Activated effector memory CD4-positive, alpha-beta T cell treated with anti-CD3 and anti-CD28 coated beads, Interleukin-2, amount 50 U/mL, for 16 hours (primary cell): ENCODE results near the gene DHRS12.

Experiments
- DNase-seq: peaks from one replicate; pipeline ENCODE4 v3.0.0-alpha.2; 2020

The DHRS12 gene

GRCh38 chr13:51747438-51748434 lies 56.2 kb downstream of the DHRS12 start:
- DNase-seq, result no peak

- DNase-seq, result no peak
These were observed 57.2 kb downstream of the DHRS12 start for GRCh38 chr13:51746802-51747201.

GRCh38 chr13:51745243-51745642 lies 58.7 kb downstream of the DHRS12 start:
- DNase-seq, result no peak

- no peak for DNase-seq
These were observed 61.4 kb downstream of the DHRS12 start for GRCh38 chr13:51742611-51743010.

- DNase-seq, result no peak
These were observed 61.9 kb downstream of the DHRS12 start for GRCh38 chr13:51742031-51742430.

- no peak for DNase-seq
These were observed 63.3 kb downstream of the DHRS12 start for GRCh38 chr13:51740698-51741097.

- no peak for DNase-seq
These were observed 64.8 kb downstream of the DHRS12 start for GRCh38 chr13:51739027-51739764.

GRCh38 chr13:51738226-51738905 lies 65.6 kb downstream of the DHRS12 start:
- DNase-seq, result no peak

GRCh38 chr13:51737609-51738008 lies 66.4 kb downstream of the DHRS12 start:
- no peak for DNase-seq

- no peak for DNase-seq
These were observed 69.2 kb downstream of the DHRS12 start for GRCh38 chr13:51734786-51735185.

GRCh38 chr13:51733374-51734298 lies 70.3 kb downstream of the DHRS12 start:
- DNase-seq, result no peak

- no peak for DNase-seq
These were observed 72.2 kb downstream of the DHRS12 start for GRCh38 chr13:51731759-51732158.

GRCh38 chr13:51730927-51731326 lies 73.0 kb downstream of the DHRS12 start:
- no peak for DNase-seq

- DNase-seq, result peak; percentile 71
These were observed 74.0 kb downstream of the DHRS12 start for GRCh38 chr13:51729866-51730553.

- no peak for DNase-seq
These were observed 75.0 kb downstream of the DHRS12 start for GRCh38 chr13:51728972-51729371.

- no peak for DNase-seq
These were observed 75.7 kb downstream of the DHRS12 start for GRCh38 chr13:51728275-51728673.

- DNase-seq, result no peak
These were observed 76.2 kb downstream of the DHRS12 start for GRCh38 chr13:51727634-51728274.

GRCh38 chr13:51726446-51727193 lies 77.3 kb downstream of the DHRS12 start:
- no peak for DNase-seq

GRCh38 chr13:51724721-51725120 lies 79.2 kb downstream of the DHRS12 start:
- DNase-seq, result no peak

GRCh38 chr13:51723529-51723928 lies 80.4 kb downstream of the DHRS12 start:
- no peak for DNase-seq
